ENCODE measurements around the gene CD99. TPM values are rescaled to one million over a fixed set of nuclear protein-coding genes. Genes with fewer than 3 reads are reported as not detected.
"Not testable (repeated sequence)": the region's sequence is repeated elsewhere in the genome, so short reads cannot be mapped to it uniquely, and the experiment has no call there.

CD99 gene
- total RNA-seq, 1 donor, result 184 TPM

DNA sequence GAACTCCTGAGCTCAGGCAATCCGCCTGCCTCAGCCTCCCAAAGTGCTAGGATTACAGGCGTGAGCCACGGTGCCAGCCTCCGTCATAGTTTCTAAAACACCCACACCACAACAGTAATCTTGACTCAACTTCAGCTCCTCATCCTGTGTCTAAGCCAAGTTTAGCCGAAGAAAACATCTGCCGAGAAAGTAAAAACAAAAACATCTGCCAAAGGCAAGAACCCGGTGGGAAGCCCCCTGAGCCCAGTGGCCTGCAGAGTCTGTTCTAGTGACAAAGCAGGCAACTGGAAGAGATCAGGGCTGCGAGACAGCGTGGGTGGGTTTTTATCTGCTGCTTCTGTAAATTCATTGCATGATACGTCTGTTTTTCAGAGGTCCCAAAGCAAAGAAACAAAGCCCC is 26.6 kb upstream of the CD99 start:
- Histone ChIP-seq H3K4me3 (ENCODE audit: low read length) (no peak overlapping the region), H3K4me1 (ENCODE audit: insufficient read depth, low read length) (no peaks in the 10 kb centered on the region), H3K27me3 (ENCODE audit: insufficient read depth, low read length) (no peaks in the 10 kb centered on the region), H3K9me3 (ENCODE audit: low read depth, low read length) (no peaks in the 10 kb centered on the region)

DNA sequence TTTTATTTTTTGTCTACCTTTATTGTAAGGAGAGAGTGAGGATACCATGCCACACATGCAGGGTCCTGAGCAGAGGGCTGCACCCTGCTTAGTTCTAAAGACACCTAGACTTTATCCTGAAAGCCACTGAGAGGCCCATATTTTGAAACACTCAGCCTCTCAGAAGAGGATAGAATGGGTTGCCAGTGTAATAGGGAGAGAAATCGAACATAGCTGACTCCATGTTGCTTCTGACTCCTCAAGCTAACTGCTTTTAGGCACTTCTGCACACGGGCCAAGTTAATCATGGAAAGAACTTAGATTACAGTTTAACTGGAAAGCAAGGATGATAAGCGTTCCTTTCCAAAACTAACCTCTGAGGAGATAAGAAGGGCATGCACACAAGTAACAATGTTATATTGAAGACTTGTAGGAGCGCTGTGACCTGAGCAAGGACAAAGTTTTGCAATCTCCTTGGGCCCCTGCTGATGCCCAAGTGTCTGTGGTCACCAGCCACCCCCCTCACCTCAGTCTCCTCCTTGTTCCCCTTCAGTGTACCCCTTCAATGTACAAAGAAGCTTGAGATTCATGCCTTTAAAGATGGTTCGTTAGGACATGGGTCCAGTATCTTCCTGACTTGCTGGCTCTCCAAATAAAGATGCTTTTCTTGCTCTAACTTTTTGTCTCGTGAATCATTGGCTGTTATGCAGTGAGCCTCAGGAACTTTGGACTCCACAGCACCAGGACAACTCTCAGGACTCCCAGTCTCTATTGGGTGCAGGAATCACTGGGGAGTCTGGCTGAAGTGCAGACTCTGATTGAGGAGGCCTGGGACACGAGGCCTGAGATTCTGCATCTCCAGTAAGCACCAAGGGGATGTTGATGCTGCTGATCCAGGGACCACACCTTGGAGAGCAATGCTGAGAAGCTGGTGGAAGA is 25.4 kb upstream of the CD99 start:
- Histone ChIP-seq H3K4me3 (ENCODE audit: low read length) (no peak overlapping the region), H3K4me1 (ENCODE audit: insufficient read depth, low read length) (no peaks in the 10 kb centered on the region), H3K27me3 (ENCODE audit: insufficient read depth, low read length) (no peaks in the 10 kb centered on the region), H3K9me3 (ENCODE audit: low read depth, low read length) (no peaks in the 10 kb centered on the region)

DNA sequence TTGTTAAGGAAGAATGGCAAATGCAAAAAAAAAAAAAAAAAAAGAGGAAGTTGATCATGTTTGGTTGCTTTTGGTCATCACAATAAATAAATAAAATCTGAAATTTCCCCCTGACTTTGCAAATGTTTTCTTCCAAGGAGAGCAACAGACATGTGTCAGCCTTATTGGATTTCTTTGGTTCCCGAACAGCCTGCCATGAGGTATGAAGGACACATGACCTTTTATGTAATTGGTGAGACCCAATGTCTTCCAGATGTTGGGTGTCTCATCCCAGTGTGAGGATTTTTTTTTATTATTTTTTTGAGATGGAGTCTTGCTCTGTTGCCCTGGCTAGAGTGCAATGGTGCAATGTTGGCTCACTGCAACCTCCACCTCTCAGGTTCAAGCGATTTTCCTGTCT is 24.6 kb upstream of the CD99 start:
- no peak overlapping the region for H3K4me3 ChIP-seq (ENCODE audit: low read length)
- no peaks in the 10 kb centered on the region for H3K4me1 ChIP-seq (ENCODE audit: insufficient read depth, low read length)
- no peaks in the 10 kb centered on the region for H3K27me3 ChIP-seq (ENCODE audit: insufficient read depth, low read length)
- no peaks in the 10 kb centered on the region for H3K9me3 ChIP-seq (ENCODE audit: low read depth, low read length)

DNA sequence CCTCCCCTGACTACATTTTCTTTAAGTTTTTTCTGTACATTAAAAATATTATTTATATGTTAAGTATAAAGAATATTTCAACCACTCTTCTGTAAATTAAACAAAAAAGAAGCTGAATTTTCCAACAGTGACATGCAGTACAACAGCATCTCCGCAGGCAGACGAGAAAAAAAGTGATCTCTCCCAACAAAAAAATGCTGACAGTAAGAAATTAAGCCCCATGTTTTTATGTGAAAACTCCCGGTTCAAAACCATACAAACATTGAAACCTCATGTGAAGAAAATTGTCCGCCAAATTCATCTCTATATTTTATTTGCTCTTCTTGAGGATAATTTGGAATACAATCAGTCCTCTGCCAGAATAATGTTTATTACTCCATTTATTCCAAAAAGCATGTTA is 20.1 kb upstream of the CD99 start:
- H3K4me1 ChIP-seq (ENCODE audit: insufficient read depth, low read length), result no peaks in the 10 kb centered on the region
- no peaks in the 10 kb centered on the region for H3K27me3 ChIP-seq (ENCODE audit: insufficient read depth, low read length)
- no peaks in the 10 kb centered on the region for H3K9me3 ChIP-seq (ENCODE audit: low read depth, low read length)
- H3K4me3 ChIP-seq (ENCODE audit: low read length), result no peak overlapping the region

DNA sequence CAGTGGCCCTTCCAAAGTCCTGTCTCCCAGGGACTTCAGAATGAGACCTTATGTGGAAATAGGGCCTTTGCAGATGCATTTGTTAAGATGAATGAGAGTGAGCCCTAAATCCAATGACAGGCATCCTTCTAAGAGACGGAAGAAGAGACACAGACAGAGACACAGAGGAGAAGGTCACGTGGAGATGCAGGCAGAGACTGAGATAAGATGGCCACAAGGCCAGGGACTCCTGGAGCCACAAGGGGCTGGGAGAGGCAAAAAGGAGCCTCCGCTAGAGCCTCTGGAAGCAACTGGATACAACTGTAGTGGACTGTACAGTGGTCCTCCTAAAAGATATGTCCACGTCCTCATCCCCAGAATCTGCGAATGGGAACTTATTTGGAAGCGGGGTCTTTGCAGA is 19.0 kb upstream of the CD99 start:
- H3K27me3 ChIP-seq (ENCODE audit: insufficient read depth, low read length), result no peaks in the 10 kb centered on the region
- no peaks in the 10 kb centered on the region for H3K4me1 ChIP-seq (ENCODE audit: insufficient read depth, low read length)
- H3K4me3 ChIP-seq (ENCODE audit: low read length), result no peak overlapping the region
- no peaks in the 10 kb centered on the region for H3K9me3 ChIP-seq (ENCODE audit: low read depth, low read length)

DNA sequence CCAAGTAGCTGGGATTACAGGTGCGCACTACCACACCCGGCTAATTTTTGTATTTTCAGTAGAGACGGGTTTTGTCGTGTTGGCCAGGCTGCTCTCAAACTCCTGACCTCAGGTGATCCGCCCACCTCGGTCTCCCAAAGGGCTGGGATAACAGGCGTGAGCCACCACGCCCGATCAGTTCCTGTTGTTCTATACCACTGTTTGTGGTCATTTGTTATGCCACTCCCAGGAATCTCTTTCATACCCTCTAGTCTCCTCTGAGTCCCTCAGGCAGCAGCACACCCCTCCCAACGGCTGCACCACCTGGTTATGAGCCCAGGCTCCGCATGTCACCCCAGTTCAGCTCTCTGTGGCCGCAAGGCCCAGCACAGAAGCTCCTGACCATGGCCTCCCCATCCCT is 17.5 kb upstream of the CD99 start:
- no peak overlapping the region for H3K4me3 ChIP-seq (ENCODE audit: low read length)
- H3K9me3 ChIP-seq (ENCODE audit: low read depth, low read length), result no peaks in the 10 kb centered on the region
- H3K27me3 ChIP-seq (ENCODE audit: insufficient read depth, low read length), result no peaks in the 10 kb centered on the region
- no peaks in the 10 kb centered on the region for H3K4me1 ChIP-seq (ENCODE audit: insufficient read depth, low read length)

DNA sequence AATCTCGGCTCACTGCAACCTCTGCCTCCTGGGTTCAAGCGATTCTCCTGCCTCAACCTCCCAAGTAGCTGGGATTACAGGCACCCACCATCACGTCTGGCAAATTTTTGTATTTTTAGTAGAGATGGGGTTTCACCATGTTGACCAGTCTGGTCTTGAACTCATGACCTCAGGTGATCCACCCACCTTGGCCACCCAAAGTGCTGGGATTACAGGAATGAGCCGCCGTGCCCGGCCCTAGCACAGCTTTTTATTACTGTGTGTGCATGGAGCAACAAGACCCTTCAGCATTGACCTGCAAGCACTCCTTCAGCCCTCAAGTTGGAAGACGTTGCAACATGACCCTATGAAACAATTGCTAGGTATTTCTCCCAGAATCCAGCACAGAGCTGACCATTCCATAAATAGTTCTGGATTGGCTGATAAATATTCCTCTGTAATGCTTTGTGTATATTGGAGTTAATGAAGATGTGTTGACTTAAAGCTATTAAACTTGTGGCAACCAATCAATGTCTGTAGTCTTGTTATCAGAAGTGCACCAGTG is 15.4 kb upstream of the CD99 start:
- not testable (repeated sequence) for H3K4me3 ChIP-seq (ENCODE audit: low read length); H3K27me3 ChIP-seq (ENCODE audit: insufficient read depth, low read length); H3K9me3 ChIP-seq (ENCODE audit: low read depth, low read length); H3K4me1 ChIP-seq (ENCODE audit: insufficient read depth, low read length)

DNA sequence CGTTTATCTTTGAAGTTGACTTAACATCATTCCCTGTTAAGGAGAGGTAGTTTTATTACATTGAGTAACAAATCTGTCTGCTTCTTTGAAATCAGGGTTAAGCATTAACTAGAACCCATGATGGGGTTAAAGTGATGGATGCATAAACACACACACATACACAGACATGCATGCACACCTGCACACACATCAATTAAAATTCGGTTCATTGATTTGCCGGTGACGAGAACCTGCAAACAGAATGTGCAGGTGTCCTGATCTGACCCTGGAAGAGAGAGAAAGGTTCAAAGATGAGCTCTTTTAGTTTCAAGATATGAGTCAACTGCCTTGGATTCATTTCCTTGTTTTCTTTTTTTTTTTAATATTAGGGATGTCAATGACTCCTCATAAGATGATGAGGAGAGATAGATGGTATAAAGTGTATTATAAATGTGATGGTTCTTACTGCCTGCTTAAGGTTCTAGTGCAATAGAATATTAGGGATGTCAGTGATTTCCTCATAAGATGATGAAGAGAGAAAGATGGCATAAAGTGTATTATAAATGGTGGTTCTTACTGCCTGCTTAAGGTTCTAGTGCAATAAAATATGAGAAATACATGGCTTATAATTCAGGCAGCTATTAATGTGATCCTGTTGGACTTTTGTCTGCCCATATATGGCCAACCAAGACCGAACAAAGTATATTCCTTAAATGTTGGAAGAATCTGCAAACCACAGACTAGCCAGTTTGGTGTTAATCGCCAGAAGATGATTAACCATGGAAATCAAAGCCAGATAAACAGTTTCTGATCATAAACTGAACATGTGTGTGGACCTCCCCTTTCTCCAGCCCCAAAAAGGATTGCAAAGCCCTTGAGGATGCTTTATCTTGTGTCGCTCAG is 14.1 kb upstream of the CD99 start:
- H3K4me1 ChIP-seq (ENCODE audit: insufficient read depth, low read length), result no peaks in the 10 kb centered on the region
- H3K4me3 ChIP-seq (ENCODE audit: low read length), result no peak overlapping the region
- no peaks in the 10 kb centered on the region for H3K9me3 ChIP-seq (ENCODE audit: low read depth, low read length)
- H3K27me3 ChIP-seq (ENCODE audit: insufficient read depth, low read length), result no peaks in the 10 kb centered on the region

DNA sequence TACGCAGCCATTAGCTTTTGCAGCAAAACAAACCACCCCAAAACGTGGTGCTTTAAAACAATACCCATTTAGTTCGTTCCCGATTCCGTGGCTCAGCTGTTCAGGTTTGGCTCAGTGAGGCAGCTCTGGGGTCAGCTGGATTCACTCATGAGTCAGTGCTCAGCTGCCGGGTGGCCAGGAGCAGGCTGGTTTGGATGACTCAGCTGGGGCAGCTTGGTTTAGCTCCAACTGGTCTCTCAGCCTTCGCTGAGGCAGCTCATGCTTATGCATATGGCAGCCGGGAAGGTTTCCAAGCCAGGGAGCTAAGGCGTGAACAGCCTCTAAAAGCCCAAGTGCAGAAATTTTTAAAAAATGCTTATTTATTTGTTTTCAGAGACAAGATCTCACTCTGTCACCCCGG is 13.3 kb upstream of the CD99 start:
- H3K4me1 ChIP-seq (ENCODE audit: insufficient read depth, low read length), result no peaks in the 10 kb centered on the region
- H3K27me3 ChIP-seq (ENCODE audit: insufficient read depth, low read length), result no peaks in the 10 kb centered on the region
- H3K9me3 ChIP-seq (ENCODE audit: low read depth, low read length), result no peaks in the 10 kb centered on the region
- H3K4me3 ChIP-seq (ENCODE audit: low read length), result no peak overlapping the region

DNA sequence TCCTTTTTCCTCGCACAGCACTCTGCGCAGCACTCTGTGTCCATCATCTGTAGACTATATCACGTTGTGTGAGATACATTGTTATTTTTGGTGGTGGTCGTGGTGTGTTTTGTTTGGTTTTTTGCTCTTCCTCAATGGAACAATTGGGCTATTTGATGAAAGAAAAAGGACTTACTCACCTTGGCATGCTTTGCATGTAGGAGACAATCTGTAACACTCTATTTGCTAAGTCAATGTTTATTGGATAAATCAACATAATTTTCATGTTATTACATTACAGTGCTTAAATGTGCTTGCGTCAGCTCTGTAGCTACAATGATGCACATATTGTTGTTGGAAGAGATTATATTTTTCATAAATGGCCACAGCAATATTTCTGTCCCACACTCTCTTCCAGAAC is 12.5 kb upstream of the CD99 start:
- Histone ChIP-seq H3K9me3 (ENCODE audit: low read depth, low read length) (no peaks in the 10 kb centered on the region), H3K27me3 (ENCODE audit: insufficient read depth, low read length) (no peaks in the 10 kb centered on the region), H3K4me1 (ENCODE audit: insufficient read depth, low read length) (no peaks in the 10 kb centered on the region), H3K4me3 (ENCODE audit: low read length) (no peak overlapping the region)

DNA sequence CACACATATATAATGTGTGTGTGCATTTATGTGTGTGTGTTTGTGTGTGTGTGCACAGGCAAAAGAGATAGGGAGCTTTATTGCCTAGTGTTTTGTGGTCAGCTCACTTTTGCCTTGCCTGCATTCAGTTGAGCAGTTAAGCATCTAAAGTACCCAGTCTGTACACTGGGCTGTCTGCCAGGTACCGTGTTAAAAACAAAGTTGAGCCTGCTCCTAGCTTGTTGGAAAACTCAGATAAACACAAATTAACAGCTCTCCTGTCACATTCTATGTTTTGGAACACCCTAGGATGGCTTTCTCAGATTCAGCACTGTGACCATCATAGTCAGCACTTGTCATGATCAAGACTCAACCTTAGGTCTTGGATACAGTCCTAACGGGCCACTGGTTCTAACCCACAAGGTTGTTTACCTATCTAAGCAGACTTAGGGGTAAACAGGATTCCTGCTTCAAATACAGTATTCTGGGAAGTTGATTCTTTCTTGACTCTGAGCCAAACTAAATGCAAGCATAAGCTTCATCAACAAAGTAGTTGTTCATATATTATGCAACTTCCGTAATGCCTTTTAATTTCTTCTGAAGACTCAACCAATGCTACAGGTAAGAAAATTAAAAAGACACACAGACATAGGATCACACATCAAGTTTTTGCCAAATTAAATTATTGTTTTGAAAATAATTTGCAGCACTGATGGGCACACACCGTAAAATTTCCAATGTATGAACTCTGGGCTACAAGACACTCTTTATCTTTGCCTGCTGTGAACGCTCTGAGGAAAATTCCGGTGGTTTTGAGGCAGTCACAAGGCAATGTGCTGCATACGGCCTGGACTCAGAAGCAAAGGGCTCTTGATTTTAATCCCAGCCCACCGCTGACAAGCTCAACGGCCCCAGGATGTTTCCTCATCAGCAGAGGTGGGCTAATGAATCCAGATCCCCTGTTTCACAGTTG is 11.3 kb upstream of the CD99 start:
- Histone ChIP-seq H3K9me3 (ENCODE audit: low read depth, low read length) (no peaks in the 10 kb centered on the region), H3K4me3 (ENCODE audit: low read length) (no peak overlapping the region), H3K4me1 (ENCODE audit: insufficient read depth, low read length) (no peaks in the 10 kb centered on the region), H3K27me3 (ENCODE audit: insufficient read depth, low read length) (no peaks in the 10 kb centered on the region)

DNA sequence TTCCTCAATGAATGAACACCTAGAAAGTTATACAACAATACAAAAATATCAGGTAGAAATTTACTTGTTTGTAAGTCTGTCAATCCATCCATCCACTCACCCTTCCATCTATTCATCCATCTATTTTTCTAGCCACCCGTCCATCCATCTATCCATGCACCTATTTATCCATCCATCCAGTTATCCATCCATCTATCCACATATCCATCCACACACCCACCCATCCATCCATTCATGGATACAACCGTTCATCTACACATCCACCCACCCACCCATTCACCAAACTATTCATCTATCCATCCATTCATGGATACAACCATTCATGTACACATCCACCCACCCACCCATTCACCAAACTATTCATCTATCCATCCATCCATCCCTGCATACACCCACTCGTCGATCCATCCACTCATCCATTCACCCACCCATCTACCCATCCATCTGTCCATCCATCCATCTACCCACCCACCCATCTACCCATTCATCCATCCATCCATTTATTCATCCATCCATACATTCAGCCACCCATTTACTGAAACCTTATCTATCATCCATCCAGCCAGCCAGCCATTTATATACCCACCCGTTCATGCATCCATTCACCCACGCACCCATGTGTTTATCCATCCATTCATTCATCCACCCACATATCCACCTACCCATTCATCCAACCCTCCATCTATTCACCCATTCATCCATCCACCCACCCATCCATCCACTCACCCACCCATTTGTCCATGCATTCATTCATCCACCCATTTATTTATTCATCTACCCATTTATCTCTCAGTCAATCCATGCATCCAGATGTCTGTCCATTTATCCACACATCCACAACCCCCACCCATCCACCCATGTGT is 10.4 kb upstream of the CD99 start:
- no peak overlapping the region for H3K4me3 ChIP-seq (ENCODE audit: low read length)
- H3K9me3 ChIP-seq (ENCODE audit: low read depth, low read length), result no peaks in the 10 kb centered on the region
- no peaks in the 10 kb centered on the region for H3K27me3 ChIP-seq (ENCODE audit: insufficient read depth, low read length)
- no peaks in the 10 kb centered on the region for H3K4me1 ChIP-seq (ENCODE audit: insufficient read depth, low read length)

DNA sequence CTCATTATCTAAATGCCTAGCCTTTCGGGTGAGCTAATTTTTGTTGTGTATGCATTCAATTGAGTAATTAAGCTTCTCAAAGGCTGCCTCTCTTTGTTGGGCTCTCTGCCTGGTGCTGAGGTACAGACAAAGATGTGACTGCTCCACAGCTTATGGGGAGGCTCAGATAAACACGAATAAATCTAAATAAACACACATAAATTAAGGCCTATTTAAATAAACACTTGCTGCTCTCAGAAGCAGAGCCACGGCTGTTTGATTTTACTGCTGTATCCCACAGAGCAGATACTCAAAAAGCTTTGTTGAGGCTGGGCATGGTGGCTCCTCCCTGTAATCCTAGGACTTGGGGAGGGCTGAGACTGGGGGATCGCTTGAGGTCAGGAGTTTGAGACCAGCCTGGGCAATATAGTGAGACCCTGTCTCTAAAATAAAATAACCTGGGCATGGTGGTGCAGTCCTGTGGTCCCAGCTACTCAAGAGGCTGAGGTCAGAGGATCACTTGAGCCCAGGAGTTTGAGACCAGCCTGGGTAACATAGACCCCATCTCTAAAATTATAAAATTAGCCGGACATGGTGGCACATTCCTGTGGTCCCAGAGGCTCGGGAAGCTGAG is 8.4 kb upstream of the CD99 start:
- H3K4me3 ChIP-seq (ENCODE audit: low read length), result no peak overlapping the region
- H3K27me3 ChIP-seq (ENCODE audit: insufficient read depth, low read length), result no peaks in the 10 kb centered on the region
- no peaks in the 10 kb centered on the region for H3K4me1 ChIP-seq (ENCODE audit: insufficient read depth, low read length)
- H3K9me3 ChIP-seq (ENCODE audit: low read depth, low read length), result no peaks in the 10 kb centered on the region
